ENCODE data around the gene SERPINF2. TPM values are rescaled to one million over a fixed set of nuclear protein-coding genes. Genes with fewer than 3 reads are reported as not detected.

The SERPINF2 gene
- total and polyA plus RNA-seq, 12 donors = 0.18 to 2.8 (median 0.76) TPM; not detected in 2

- Histone ChIP-seq H3K9me3 (no peaks in the 10 kb centered on the region), H3K27ac (peak overlapping the region; percentile 52 to 95 (median 84)), H3K4me1 (peaks cover 21 to 70% (median 56%) of the 10 kb centered on the region in 9 donors), H3K36me3 (peaks cover 0 to 21% (median 0%) of the 10 kb centered on the region in 9 donors), H3K4me3 (no peak overlapping the region), H3K27me3 (no peaks in the 10 kb centered on the region)
- 68 to 75% methylated on average over 16 of the region's 16 CpGs for WGBS, 2 donors
- peak; percentile 18 to 57 (median 37) for ATAC-seq
- DNase-seq = peak; percentile 44 to 64
- no peak for TF ChIP-seq CTCF (IDR thresholded peaks at IDR 0.05)
- intact Hi-C loops (cut with DNase I) = loop anchor here in 5 of 10 donors (2.0 to 10.0 kb wide), 6 partner anchors 41 to 213 kb away; partner anchors contain the start of gene SMYD4 (in 1 of the 5)
Observed at GRCh38 chr17:1787301-1787902, 44.7 kb downstream of the SERPINF2 start.

- intact Hi-C loops (cut with DNase I) = loop anchor here in 5 of 10 donors (5.0 to 10.0 kb wide), 6 partner anchors 55 to 215 kb away; no protein-coding TSS in a partner anchor
- 53 to 58% methylated on average over 5 of the region's 5 CpGs for WGBS, 2 donors
- H3K27ac ChIP-seq = peak overlapping the region in 9 of 10 donors; percentile 5 to 76 (median 48)
Observed at GRCh38 chr17:1789936-1790335, 47.3 kb downstream of the SERPINF2 start.

GRCh38 chr17:1792495-1793446 lies 50.1 kb downstream of the SERPINF2 start:
- ATAC-seq = no peak
- 72 to 78% methylated on average over 23 of the region's 23 CpGs for WGBS, 2 donors
- peak overlapping the region in 7 of 10 donors; percentile 9 to 67 (median 52) for H3K27ac ChIP-seq
- no peak for TF ChIP-seq CTCF (IDR thresholded peaks at IDR 0.05)
- H3K27me3 ChIP-seq = no peaks in the 10 kb centered on the region
- H3K4me1 ChIP-seq = peaks cover 5 to 46% (median 30%) of the 10 kb centered on the region in 9 donors
- DNase-seq = no peak
- intact Hi-C loops (cut with DNase I) = loop anchor here in 1 of 10 donors (10.0 kb wide), 1 partner anchor 52 kb away; no protein-coding TSS in a partner anchor
- H3K9me3 ChIP-seq = no peaks in the 10 kb centered on the region
- H3K4me3 ChIP-seq = no peak overlapping the region
- peaks cover 0 to 8% (median 0%) of the 10 kb centered on the region in 9 donors for H3K36me3 ChIP-seq

More at GRCh38 chr17:1789936-1790335, 47.3 kb downstream of the SERPINF2 start:
- no peak for DNase-seq
- Histone ChIP-seq H3K36me3 (peaks cover 0 to 21% (median 0%) of the 10 kb centered on the region in 9 donors), H3K27me3 (no peaks in the 10 kb centered on the region), H3K4me3 (no peak overlapping the region), H3K9me3 (no peaks in the 10 kb centered on the region), H3K4me1 (peaks cover 16 to 49% (median 36%) of the 10 kb centered on the region in 9 donors)
- TF ChIP-seq CTCF (IDR thresholded peaks at IDR 0.05) = peak in 4 of 9 donors; percentile 11 to 43 (median 42)
- peak in 5 of 8 donors; percentile 15 to 62 (median 34) for ATAC-seq

GRCh38 chr17:1793447-1793806 lies 50.8 kb downstream of the SERPINF2 start:
- Histone ChIP-seq H3K27me3 (no peaks in the 10 kb centered on the region), H3K36me3 (peaks cover 0 to 15% (median 0%) of the 10 kb centered on the region in 9 donors), H3K9me3 (no peaks in the 10 kb centered on the region), H3K4me3 (no peak overlapping the region), H3K4me1 (peaks cover 3 to 43% (median 26%) of the 10 kb centered on the region in 9 donors), H3K27ac (peak overlapping the region in 3 of 10 donors; percentile 10 to 67 (median 63))
- DNase-seq (no peak), ATAC-seq (no peak)
- 38 to 48% methylated on average over 1 of the region's 1 CpG for WGBS, 2 donors
- intact Hi-C loops (cut with DNase I) = loop anchor here in 1 of 10 donors (10.0 kb wide), 1 partner anchor 51 kb away; no protein-coding TSS in a partner anchor
- TF ChIP-seq CTCF (IDR thresholded peaks at IDR 0.05) = no peak

Measured in heart right ventricle (tissue), 16 donors.